Measurements from ENCODE around the gene B4GALT1.

B4GALT1 gene

GRCh38 chr9:33127881-33128280, 39.3 kb downstream of the B4GALT1 start:
- no peak for TF ChIP-seq JUND (IDR thresholded peaks at IDR 0.05; ENCODE audit: low read depth)
- in situ Hi-C loops (cut with HindIII; ENCODE audit: low pct_unique_long_range_greater_than_20kb, low sequenced_read_pairs), result no loop called here

DNA sequence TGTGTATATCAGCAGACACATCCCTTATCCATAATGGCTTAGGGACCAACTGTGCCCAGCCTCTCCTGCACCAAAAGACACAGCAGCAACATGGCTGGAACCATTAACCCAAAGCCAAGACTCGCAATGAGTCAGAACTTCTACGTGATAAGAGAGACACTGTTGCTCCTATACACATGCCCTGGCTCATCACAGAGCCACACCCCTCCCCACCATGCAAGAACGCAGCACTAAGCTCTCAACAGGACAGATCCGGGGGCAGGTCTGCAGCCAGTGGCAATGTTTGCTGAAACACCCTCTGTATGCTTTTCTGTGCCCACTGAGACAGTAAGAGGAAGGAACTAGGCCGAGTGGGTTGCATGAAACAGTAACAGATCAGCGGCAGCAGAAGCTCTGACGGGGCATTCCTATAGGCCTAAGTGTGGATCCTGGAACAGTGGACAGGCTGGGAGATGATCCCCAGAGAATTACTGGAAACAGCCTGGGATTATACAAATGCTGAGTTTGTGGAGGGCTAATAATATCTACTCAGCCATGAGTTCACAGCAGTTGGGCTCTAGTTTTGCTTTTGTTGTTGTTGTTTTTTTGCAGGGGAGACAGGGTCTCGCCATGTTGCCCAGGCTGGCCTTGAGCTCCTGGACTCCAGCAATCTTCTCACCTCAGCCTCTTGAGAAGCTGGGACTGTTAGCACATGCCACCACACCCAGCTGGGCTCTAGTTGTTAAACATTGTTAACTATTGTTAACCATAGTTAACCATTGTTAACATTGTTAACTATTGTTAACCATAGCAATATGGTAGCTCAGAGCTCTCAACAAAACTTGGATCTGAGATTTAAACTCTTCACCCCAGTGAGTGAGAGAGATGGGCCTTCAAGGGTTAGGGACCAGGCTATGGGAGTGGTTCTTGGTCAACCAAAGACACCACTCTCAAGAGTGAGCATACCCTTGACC, 41.0 kb downstream of the B4GALT1 start:
- DNase-seq (ENCODE audit: low read depth in 1 of 2, low spot score in 1 of 2), result no peak
- in situ Hi-C loops (cut with HindIII; ENCODE audit: low pct_unique_long_range_greater_than_20kb, low sequenced_read_pairs), result no loop called here
- TF ChIP-seq JUND (IDR thresholded peaks at IDR 0.05; ENCODE audit: low read depth), result no peak

More at GRCh38 chr9:33127881-33128280, 39.3 kb downstream of the B4GALT1 start:
- DNase-seq (ENCODE audit: low read depth in 1 of 2, low spot score in 1 of 2), result no peak

DNA sequence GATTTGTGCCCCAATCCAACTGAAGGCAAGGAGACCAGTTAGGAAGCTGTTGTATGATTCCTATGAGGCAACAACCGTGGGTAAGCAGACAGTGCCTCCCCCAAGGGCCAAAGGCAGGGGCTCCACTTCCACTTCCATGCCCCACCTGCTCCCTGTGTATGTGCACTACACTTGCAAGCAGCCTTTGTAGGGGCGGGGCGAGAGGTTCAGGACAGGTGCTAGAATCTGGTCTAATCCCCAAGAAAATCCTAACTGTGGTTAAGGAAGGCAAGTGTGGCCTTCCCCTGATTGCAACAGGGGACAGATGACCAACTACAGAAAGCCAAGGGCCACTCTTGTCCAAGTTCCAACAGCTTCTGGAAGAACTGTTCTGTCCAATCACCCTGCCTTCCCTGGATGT, 41.7 kb downstream of the B4GALT1 start:
- no peak for DNase-seq (ENCODE audit: low read depth in 1 of 2, low spot score in 1 of 2)
- in situ Hi-C loops (cut with HindIII; ENCODE audit: low pct_unique_long_range_greater_than_20kb, low sequenced_read_pairs), result no loop called here
- TF ChIP-seq JUND (IDR thresholded peaks at IDR 0.05; ENCODE audit: low read depth), result no peak

GRCh38 chr9:33124751-33125381, 42.3 kb downstream of the B4GALT1 start:
- in situ Hi-C loops (cut with HindIII; ENCODE audit: low pct_unique_long_range_greater_than_20kb, low sequenced_read_pairs), result no loop called here
- TF ChIP-seq JUND (IDR thresholded peaks at IDR 0.05; ENCODE audit: low read depth), result no peak
- DNase-seq (ENCODE audit: low read depth in 1 of 2, low spot score in 1 of 2), result no peak

DNA sequence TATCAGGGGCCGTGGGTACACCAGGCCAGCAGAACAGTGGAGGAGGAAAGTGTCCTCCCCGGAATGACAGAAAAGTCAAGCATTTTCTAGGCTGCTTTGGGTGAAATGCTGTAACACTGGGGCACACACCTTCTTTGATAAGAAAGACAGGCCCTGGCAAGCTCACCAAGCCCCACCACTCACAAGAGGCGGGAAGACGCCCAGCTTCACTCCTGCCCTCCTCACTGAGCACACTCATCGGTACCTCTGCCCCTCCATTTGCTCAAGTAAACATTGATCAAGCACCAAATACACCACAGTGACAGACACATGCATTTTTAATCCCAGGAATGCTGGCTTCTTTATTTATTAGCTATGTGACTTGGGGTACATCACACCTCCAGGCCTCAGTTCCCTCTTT, 43.1 kb downstream of the B4GALT1 start:
- in situ Hi-C loops (cut with HindIII; ENCODE audit: low pct_unique_long_range_greater_than_20kb, low sequenced_read_pairs), result no loop called here
- DNase-seq (ENCODE audit: low read depth in 1 of 2, low spot score in 1 of 2), result no peak
- no peak for TF ChIP-seq JUND (IDR thresholded peaks at IDR 0.05; ENCODE audit: low read depth)

GRCh38 chr9:33123407-33124031, 43.6 kb downstream of the B4GALT1 start:
- no peak for TF ChIP-seq JUND (IDR thresholded peaks at IDR 0.05; ENCODE audit: low read depth)
- in situ Hi-C loops (cut with HindIII; ENCODE audit: low pct_unique_long_range_greater_than_20kb, low sequenced_read_pairs), result no loop called here
- DNase-seq (ENCODE audit: low read depth in 1 of 2, low spot score in 1 of 2), result no peak

DNA sequence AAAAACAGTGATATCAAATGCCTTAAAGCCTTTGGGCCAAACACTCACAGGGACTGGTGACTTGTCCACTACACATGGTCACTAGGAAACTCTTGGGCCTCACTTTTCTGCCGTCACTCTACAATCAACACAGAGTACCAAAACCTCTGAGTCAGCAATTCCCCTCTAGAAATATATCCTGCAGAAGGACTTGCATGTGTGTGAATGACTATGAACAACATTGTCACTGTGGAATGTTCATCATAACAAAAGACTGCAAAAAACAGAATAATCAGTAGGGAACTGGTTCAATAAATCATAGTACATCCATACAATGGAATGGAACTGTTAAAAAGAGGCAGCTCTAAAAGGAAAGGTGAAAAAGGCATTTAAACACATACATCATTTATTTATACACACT, 46.5 kb downstream of the B4GALT1 start:
- in situ Hi-C loops (cut with HindIII; ENCODE audit: low pct_unique_long_range_greater_than_20kb, low sequenced_read_pairs), result no loop called here
- no peak for TF ChIP-seq JUND (IDR thresholded peaks at IDR 0.05; ENCODE audit: low read depth)
- no peak for DNase-seq (ENCODE audit: low read depth in 1 of 2, low spot score in 1 of 2)

- no peak for DNase-seq (ENCODE audit: low read depth in 1 of 2, low spot score in 1 of 2)
- in situ Hi-C loops (cut with HindIII; ENCODE audit: low pct_unique_long_range_greater_than_20kb, low sequenced_read_pairs), result no loop called here
- TF ChIP-seq JUND (IDR thresholded peaks at IDR 0.05; ENCODE audit: low read depth), result no peak
Measured at GRCh38 chr9:33117796-33118195, 49.3 kb downstream of the B4GALT1 start.

DNA sequence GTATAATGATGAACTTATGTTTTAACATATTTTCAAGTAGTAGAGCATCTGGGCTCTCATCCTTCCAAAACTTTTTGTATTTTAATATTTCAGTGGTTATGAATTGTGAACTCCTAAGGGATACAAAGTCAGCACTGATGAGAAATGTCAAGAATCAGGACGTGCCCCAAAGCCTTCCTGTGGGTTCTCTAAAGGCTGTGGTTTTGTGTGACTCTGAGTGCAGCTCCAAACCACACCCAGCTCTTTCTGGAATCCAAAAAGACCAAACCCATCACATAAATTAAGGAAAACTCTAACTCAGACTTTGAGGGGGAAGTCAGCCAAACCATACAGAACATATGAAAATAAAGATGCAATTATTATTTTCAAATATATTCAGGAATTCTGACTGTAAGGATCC, 49.8 kb downstream of the B4GALT1 start:
- no peak for TF ChIP-seq JUND (IDR thresholded peaks at IDR 0.05; ENCODE audit: low read depth)
- in situ Hi-C loops (cut with HindIII; ENCODE audit: low pct_unique_long_range_greater_than_20kb, low sequenced_read_pairs), result no loop called here
- no peak for DNase-seq (ENCODE audit: low read depth in 1 of 2, low spot score in 1 of 2)

- in situ Hi-C loops (cut with HindIII; ENCODE audit: low pct_unique_long_range_greater_than_20kb, low sequenced_read_pairs), result no loop called here
- no peak for TF ChIP-seq JUND (IDR thresholded peaks at IDR 0.05; ENCODE audit: low read depth)
- no peak for DNase-seq (ENCODE audit: low read depth in 1 of 2, low spot score in 1 of 2)
Measured at GRCh38 chr9:33116860-33117259, 50.3 kb downstream of the B4GALT1 start.

DNA sequence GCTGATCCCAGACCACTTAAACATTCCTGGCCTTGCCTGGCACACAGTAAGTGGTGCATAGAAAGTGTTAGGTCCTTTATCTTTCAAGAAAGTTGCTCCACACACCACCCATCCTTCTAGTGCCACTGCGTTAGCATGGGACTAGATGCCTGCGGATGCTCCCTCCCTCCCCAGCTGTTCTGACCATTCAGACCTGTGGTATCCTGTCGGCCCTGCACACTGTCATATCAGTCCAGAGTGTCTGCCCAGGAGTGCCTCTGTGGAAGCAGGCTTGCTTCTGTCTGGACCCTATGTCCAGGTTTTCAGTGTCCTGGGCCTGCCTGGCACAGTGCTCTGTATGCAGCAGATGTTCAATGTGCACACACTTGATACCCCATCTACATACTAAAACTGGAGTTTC, 52.4 kb downstream of the B4GALT1 start:
- no peak for DNase-seq (ENCODE audit: low read depth in 1 of 2, low spot score in 1 of 2)
- no peak for TF ChIP-seq JUND (IDR thresholded peaks at IDR 0.05; ENCODE audit: low read depth)
- in situ Hi-C loops (cut with HindIII; ENCODE audit: low pct_unique_long_range_greater_than_20kb, low sequenced_read_pairs), result no loop called here

GRCh38 chr9:33113799-33114547, 53.2 kb downstream of the B4GALT1 start:
- TF ChIP-seq JUND (IDR thresholded peaks at IDR 0.05; ENCODE audit: low read depth), result no peak
- DNase-seq (ENCODE audit: low read depth in 1 of 2, low spot score in 1 of 2), result no peak
- in situ Hi-C loops (cut with HindIII; ENCODE audit: low pct_unique_long_range_greater_than_20kb, low sequenced_read_pairs), result no loop called here

Measured in T47D (cell line).